B cell (primary cell): ENCODE data around the gene ZNF287. TPM values are rescaled to one million over a fixed set of nuclear protein-coding genes. Genes with fewer than 3 reads are reported as not detected.

Experiments used
- ATAC-seq: fragments of 200-7000 bp; cut with Tn5 transposase; one replicate; pipeline ENCODE4 v1.10.0; 2021; ENCODE audit warnings: low read depth, mild to moderate bottlenecking, moderate number of reproducible peaks, moderate library complexity
- CTCF ChIA-PET: fragments of 350-600 bp; sonication (Branson Sonifier 250); formaldehyde crosslinking; loops from one replicate; lab custom pipeline; 2021; ENCODE audit warnings: antibody characterized with exemption, inconsistent platforms; lab: Charles Lee
- POLR2A ChIA-PET: fragments of 350-600 bp; sonication (Branson Sonifier 250); formaldehyde crosslinking; loops from one replicate; lab custom pipeline; 2021; ENCODE audit warnings: antibody characterized with exemption; lab: Charles Lee
- DNase-seq: peaks from one replicate; pipeline ENCODE4 v3.0.0; 2013
- H2AFZ ChIP-seq: 2 replicates; pipeline ENCODE4 v1.6.1; 2012; ENCODE audit warnings: mild to moderate bottlenecking, low read depth, low read length; ENCODE audit not compliant: insufficient read depth, poor library complexity, severe bottlenecking
- H3K27ac ChIP-seq, 2 donors: 1 replicate in 1 of 2; 2 replicates in 1 of 2; pipeline ENCODE4 v1.5.1; 2012 to 2013; ENCODE audit warnings: low read length in 2 of 2, mild to moderate bottlenecking in 2 of 2, moderate library complexity in 1 of 2
- H3K27me3 ChIP-seq, 4 experiments: fragments of 200-600 bp in 1 of 4; sonication (generic) in 1 of 4; replicated peaks in 1 of 4; 1 replicate in 2 of 4; 2 replicates in 2 of 4; pipeline versions ENCODE4 v1.6.1 to v1.7.0; 2013 to 2016; ENCODE audit warnings: low read length in 3 of 4, mild to moderate bottlenecking in 2 of 4, mixed read lengths in 1 of 4, moderate library complexity in 1 of 4; ENCODE audit not compliant: insufficient read depth in 4 of 4, control insufficient read depth in 3 of 4; ENCODE audit errors: control extremely low read depth in 1 of 4
- H3K36me3 ChIP-seq, 2 experiments: replicated peaks in 1 of 2; 1 replicate in 1 of 2; 2 replicates in 1 of 2; pipeline versions ENCODE4 v1.6.1 to v1.7.1; 2013; ENCODE audit warnings: low read length in 1 of 2; ENCODE audit not compliant: insufficient read depth in 2 of 2, control insufficient read depth in 1 of 2; ENCODE audit errors: control extremely low read depth in 1 of 2, extremely low read depth in 1 of 2
- H3K4me1 ChIP-seq, 2 donors: fragments of 200-600 bp in 1 of 2; sonication (generic) in 1 of 2; 1 replicate in 1 of 2; 2 replicates in 1 of 2; pipeline versions ENCODE4 v1.5.1 to v1.6.1; 2013 to 2017; ENCODE audit warnings: low read length in 2 of 2; ENCODE audit not compliant: control insufficient read depth in 2 of 2, insufficient read depth in 2 of 2
- H3K4me2 ChIP-seq: replicated peaks from 2 replicates; pipeline ENCODE3; 2012; ENCODE audit warnings: mild to moderate bottlenecking, low read depth, low read length; ENCODE audit not compliant: poor library complexity, severe bottlenecking
- H3K4me3 ChIP-seq, 5 experiments: fragments of 200-600 bp in 1 of 5; sonication (generic) in 1 of 5; 1 replicate in 3 of 5; 2 replicates in 2 of 5; pipeline versions ENCODE4 v1.5.1 to v1.7.0; 2011 to 2016; ENCODE audit warnings: low read length in 4 of 5, mild to moderate bottlenecking in 4 of 5, low read depth in 2 of 5, control low read depth in 1 of 5, moderate library complexity in 1 of 5; ENCODE audit not compliant: insufficient read depth in 1 of 5; ENCODE audit errors: control extremely low read depth in 1 of 5, extremely low read depth in 1 of 5
- H3K79me2 ChIP-seq: fragments of 200-600 bp; sonication (generic); one replicate; pipeline ENCODE4 v1.6.0; 2016; ENCODE audit warnings: low read length; ENCODE audit not compliant: control insufficient read depth, insufficient read depth
- H3K9ac ChIP-seq: fragments of 200-600 bp; sonication (generic); 2 replicates; pipeline ENCODE4 v1.6.1; 2017; ENCODE audit warnings: mild to moderate bottlenecking, low read length, moderate library complexity
- H3K9me3 ChIP-seq, 3 donors: one replicate each; pipeline versions ENCODE4 v1.6.1 to v1.7.1; 2013; ENCODE audit warnings: low read length in 2 of 3; ENCODE audit not compliant: control insufficient read depth in 2 of 3, insufficient read depth in 1 of 3; ENCODE audit errors: control extremely low read depth in 1 of 3
- H4K20me1 ChIP-seq: 2 replicates; pipeline ENCODE4 v1.6.0; 2012; ENCODE audit warnings: mild to moderate bottlenecking, low read length; ENCODE audit not compliant: insufficient read depth, control insufficient read depth, poor library complexity, severe bottlenecking
- H3K27ac Mint-ChIP-seq: one replicate; pipeline ENCODE4 v1.8.0; 2021; ENCODE audit warnings: mixed read lengths
- H3K27me3 Mint-ChIP-seq: one replicate; pipeline ENCODE4 v1.8.0; 2021; ENCODE audit warnings: mixed read lengths
- H3K4me1 Mint-ChIP-seq: one replicate; pipeline ENCODE4 v1.8.0; 2021; ENCODE audit warnings: mixed read lengths
- H3K4me3 Mint-ChIP-seq: one replicate; pipeline ENCODE4 v1.8.0; 2021; ENCODE audit warnings: mixed read lengths
- H3K9me3 Mint-ChIP-seq: one replicate; pipeline ENCODE4 v1.8.0; 2022; ENCODE audit warnings: mixed read lengths; ENCODE audit not compliant: insufficient read depth
- EZH2 ChIP-seq: IDR thresholded peaks from 2 replicates; pipeline ENCODE4 v1.6.1; 2012; ENCODE audit warnings: borderline replicate concordance, low read depth, mild to moderate bottlenecking, moderate library complexity, low read length; ENCODE audit not compliant: insufficient read depth, poor library complexity, severe bottlenecking
- WGBS: methylation state at CpG from one replicate; pipeline ENCODE4 v1.1.5; 2013; ENCODE audit warnings: missing lambda C conversion rate; ENCODE audit not compliant: insufficient coverage; 5-methylcytosine and 5-hydroxymethylcytosine counted together
- intact Hi-C: fragments of 100-400 bp; cut with micrococcal nuclease; formaldehyde crosslinking; loops from one replicate; pipeline ENCODE4 v1.10.0; 2022
- polyA plus RNA-seq: library from polyadenylated mRNA; depleted of rRNA; stranded (reverse); fragments of >200 nt; gene quantifications from 2 replicates; pipeline ENCODE4 v1.2.3, GENCODE V29; 2012
- total RNA-seq, 2 donors: library from RNA; stranded (reverse); fragments of 120-200 nt in 1 of 2; gene quantifications; 1 replicate in 1 of 2; 2 replicates in 1 of 2; pipeline versions ENCODE4 v1.2.3 to v1.2.4, GENCODE V29; 2013 to 2022
- TF ChIP-seq, protein P1 (sequence below): fragments of 200-600 bp; IDR thresholded peaks from one replicate; pipeline ENCODE4 v1.8.0; 2022; ENCODE audit warnings: antibody characterized with exemption, mild to moderate bottlenecking

Gene ZNF287
- total and polyA plus RNA-seq, 2 donors (not counting 1 experiment from before 2014, with no cell fraction given) = 4.2 to 19.3 TPM

GRCh38 chr17:16593356-16594102, 24.5 kb upstream of the ZNF287 start:
- no peak overlapping the region for H3K4me3 Mint-ChIP-seq
- intact Hi-C loops = no loop called here
- DNase-seq = no peak
- CTCF ChIA-PET = interaction anchor here (0.5 kb wide), 1 partner anchor 1442 kb away, joined by 3 read pairs; no protein-coding TSS in a partner anchor
- Histone ChIP-seq H3K36me3 (no peaks in the 10 kb centered on the region), H3K27me3 (peaks cover 0 to 20% (median 5%) of the 10 kb centered on the region in 4 experiments), H3K4me2 (no peak overlapping the region), H3K4me1 (peaks cover 8 to 11% of the 10 kb centered on the region in 2 donors), H3K27ac (no peak overlapping the region), H3K9ac (no peak overlapping the region), H3K4me3 (no peak overlapping the region), H3K9me3 (no peaks in the 10 kb centered on the region), H3K79me2 (no peaks in the 10 kb centered on the region), H2AFZ (no peak overlapping the region), H4K20me1 (no peaks in the 10 kb centered on the region)
- peaks cover 27% of the 10 kb centered on the region for H3K27me3 Mint-ChIP-seq
- H3K27ac Mint-ChIP-seq = no peak overlapping the region
- peaks cover 4% of the 10 kb centered on the region for H3K4me1 Mint-ChIP-seq
- no peaks in the 10 kb centered on the region for H3K9me3 Mint-ChIP-seq
- POLR2A ChIA-PET = no interaction called here
- no CpG with 5 or more reads among the region's 2 CpGs for WGBS
- ATAC-seq = no peak
- TF ChIP-seq EZH2 = no peak
- TF ChIP-seq, protein P1, sequence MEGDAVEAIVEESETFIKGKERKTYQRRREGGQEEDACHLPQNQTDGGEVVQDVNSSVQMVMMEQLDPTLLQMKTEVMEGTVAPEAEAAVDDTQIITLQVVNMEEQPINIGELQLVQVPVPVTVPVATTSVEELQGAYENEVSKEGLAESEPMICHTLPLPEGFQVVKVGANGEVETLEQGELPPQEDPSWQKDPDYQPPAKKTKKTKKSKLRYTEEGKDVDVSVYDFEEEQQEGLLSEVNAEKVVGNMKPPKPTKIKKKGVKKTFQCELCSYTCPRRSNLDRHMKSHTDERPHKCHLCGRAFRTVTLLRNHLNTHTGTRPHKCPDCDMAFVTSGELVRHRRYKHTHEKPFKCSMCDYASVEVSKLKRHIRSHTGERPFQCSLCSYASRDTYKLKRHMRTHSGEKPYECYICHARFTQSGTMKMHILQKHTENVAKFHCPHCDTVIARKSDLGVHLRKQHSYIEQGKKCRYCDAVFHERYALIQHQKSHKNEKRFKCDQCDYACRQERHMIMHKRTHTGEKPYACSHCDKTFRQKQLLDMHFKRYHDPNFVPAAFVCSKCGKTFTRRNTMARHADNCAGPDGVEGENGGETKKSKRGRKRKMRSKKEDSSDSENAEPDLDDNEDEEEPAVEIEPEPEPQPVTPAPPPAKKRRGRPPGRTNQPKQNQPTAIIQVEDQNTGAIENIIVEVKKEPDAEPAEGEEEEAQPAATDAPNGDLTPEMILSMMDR = no peak
